ENCODE data around the gene ZGLP1.
"Not testable (repeated sequence)": the region's sequence is repeated elsewhere in the genome, so short reads cannot be mapped to it uniquely, and the experiment has no call there.

The ZGLP1 gene

GRCh38 chr19:10309423-10309822, at the start of gene ZGLP1:
Gene ZGLP1 (minus strand): TSS chr19:10309815.
- no peak for DNase-seq

DNA sequence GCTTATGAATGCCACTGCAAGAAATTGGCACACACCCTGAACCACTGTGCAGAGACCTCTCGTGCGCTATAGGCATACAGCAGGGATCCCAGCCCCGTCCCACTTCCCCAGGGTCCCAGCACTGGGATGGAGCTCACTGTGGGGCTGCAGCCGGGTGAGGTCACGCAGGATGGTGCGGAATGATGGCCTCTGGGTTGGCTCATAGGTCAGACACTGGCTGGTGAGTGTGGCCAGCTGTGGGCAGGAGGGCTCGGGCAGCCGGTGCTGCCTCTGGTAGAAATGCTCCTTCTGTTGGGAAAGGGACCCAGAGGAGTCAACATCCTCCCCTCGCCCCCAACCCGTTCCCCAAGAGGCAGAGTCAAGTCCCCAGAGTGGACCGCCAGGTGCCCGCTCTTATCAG, 46.8 kb upstream of the ZGLP1 start:
- no peak for DNase-seq

DNA sequence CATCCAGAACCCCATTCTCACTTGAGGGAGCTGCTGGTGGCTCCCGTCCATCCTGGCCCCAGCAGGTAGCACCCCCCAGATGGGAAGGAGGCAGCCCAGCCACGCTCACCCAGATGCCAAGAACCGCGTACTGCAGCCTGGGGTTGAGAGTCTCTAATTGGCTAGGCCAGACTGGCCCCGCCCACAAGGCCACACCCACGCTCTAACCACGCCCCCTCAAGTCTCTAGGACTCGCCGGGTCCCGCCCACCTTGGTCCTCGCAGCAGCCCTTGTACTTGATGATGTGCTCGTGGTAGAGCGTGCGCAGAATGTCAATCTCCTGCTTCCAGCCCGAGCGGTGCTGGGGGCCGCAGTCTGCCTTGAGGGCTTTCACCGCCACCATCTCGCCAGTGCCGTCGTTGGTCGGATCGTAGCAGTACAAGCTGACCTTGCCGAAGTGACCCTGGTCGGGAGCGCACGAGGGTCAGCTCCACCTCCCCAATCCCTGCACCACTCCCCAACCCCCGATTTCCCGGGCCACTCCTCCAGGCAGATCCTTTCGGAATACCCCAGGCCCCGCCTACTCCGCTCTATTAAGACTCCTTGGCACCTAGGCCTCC, 44.3 kb upstream of the ZGLP1 start:
- DNase-seq, result peak; percentile 37

GRCh38 chr19:10352764-10353671, 43.4 kb upstream of the ZGLP1 start:
- no peak for DNase-seq

DNA sequence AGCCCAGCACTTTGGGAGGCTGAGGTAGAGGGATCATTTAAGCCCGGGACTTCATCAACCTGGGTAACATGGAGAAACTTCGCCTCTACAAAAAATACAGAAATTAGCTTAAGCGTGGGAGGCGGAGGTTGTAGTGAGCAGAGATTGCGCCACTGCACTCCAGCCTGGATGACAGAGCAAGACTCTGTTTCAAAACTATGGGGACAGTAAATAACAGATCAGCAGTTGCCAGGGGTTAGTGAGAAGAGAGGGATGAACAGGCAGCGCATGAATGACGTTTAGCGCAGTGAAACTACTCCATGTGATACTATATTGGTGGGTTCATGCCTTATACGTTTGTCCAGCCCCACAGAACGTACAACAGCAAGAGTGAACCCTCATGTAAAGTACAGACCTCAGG, 36.9 kb upstream of the ZGLP1 start:
- DNase-seq, result peak; percentile 60

DNA sequence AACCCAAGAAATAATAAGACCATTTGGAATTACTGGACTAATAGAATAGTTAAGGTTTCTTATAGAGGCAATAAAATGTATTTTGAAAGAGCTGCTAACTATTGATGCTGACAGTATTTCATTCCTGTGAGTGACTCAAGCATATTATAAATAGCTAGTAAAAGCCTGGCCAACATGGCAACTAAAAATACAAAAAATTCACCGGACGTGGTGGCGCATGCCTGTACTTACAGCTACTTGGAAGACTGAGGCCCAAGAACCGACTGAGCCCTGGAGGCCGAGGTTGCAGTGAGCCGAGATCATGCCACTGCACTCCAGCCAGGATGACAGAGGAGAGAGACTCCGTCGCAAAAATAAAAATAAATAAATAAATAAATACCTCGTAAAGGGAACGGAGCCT, 35.2 kb upstream of the ZGLP1 start:
- DNase-seq, result no peak

DNA sequence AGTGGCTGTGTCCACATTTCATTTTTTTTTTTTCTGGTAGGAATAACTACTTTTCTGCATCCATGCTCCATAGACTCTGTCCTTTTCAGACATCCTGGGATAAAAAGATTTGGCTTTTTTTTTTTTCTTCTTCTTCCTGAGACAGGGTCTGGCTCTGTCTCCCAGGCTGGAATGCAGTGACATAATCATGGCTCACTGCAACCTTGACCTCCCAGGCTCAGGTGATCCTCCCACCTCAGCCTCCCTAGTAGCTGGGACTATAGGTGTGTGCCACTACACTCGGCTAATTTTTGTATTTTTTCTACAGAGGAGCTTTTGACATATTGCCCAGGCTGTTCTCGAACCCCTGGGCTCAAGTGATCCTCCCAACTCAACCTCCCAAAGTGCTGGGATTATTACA, 33.9 kb upstream of the ZGLP1 start:
- no peak for DNase-seq

DNA sequence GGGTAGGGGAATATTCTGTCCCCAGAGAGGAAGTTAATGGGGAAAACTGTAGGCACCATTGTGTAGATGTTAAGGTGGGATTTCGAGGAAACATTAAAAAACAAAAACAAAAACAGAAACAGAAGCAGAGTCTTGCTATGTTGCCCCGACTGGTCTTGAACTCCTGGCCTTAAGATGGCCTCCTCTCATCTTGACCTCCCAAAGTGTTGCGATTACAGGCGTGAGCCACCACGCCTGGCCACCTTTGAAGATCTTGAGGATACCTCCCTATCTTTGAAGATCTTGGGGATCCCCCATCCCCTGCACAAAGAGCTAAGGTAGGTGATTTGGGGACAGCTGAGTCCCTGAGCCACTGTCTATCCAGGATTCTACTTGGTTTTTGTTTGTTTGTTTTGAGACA, 30.4 kb upstream of the ZGLP1 start:
- DNase-seq, result no peak

DNA sequence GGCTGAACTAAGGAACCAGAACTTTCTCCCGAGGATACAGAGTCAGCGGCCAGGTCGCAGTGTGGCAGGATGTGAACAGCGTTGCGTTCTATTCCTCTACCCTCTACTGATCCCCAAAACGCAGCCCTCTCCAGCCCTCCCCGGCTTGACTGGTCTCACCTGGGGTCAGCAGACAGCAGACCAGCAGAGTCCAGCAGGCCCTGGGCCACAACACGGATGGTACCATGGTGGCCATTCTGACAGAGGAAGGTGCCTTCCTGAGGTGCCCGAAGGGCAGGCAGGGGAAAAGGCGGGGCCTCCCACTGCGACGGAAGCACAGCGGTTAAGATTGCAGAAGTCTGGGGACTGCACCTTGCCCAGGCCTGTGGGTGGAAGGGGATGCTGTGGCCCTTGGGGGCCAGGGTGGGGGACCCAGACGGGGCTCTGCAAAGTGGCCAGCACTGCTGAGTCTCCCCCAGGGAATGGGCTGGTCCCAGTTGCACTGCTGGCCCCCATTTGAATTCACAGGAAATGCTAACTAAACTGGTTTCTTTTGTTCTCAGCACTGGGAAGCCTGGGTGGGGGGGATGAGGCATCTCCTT, 29.9 kb upstream of the ZGLP1 start, which contains the start of gene ICAM3:
Gene ICAM3, minus strand, starts transcription at position 245 of the 581 bp plus-strand sequence. Its CDS starts 10 bp downstream, at position 235.
- peak; percentile 68 for DNase-seq

GRCh38 chr19:10338940-10339339, 29.3 kb upstream of the ZGLP1 start:
- no peak for DNase-seq

DNA sequence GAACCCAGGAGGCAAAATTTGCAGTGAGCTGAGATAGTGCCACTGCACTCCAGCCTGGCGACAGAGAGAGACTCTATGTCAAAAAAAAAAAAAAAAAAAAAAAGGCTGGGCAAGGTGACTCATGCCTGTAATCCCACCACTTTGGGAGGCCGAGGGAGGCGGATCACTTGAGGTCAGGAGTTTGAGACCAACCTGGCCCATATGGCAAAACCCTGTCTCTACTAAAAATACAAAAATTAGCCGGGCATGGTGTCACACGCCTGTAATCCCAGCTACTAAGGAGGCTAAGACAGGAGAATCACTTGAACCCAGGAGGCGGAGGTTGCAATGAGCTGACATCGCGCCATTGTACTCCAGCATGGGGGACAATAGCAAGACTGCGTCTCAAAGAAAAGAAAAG, 27.1 kb upstream of the ZGLP1 start:
- DNase-seq, result not testable (repeated sequence)

DNA sequence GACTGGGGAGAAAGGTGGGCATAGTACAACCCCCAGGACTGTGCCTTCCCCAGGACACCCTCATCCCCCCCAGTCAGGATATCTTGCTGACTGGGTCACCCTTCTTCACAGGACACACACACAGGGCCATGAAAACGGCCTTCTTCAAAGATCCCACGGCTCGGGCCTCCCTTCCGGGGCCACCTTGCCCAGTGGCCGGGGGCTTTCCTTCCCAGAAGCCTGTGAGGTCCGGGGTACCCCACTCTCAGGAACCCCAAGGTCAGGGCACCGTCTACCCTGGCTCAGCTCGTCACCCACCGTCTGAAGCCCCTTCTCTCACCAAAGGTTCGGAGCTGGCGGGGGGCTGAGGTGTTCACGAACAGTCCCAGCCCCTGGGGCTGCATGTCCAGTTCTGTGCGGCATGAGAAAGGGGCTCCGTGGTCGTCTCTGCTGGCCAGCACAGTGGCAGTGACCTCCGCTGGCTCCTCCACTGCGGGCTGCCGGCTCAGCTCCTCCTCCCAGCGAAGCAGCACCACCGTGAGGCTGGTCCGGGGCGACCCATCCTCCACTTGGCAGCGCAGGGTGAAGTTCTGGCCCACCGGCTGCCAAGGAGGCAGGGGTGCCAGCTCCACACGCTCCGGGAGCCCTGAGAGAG, 25.9 kb upstream of the ZGLP1 start:
- DNase-seq, result no peak

GRCh38 chr19:10334588-10335351, 25.2 kb upstream of the ZGLP1 start:
- DNase-seq, result peak; percentile 34

GRCh38 chr19:10333758-10334587, 24.4 kb upstream of the ZGLP1 start:
- DNase-seq, result no peak

GRCh38 chr19:10332965-10333757, 23.5 kb upstream of the ZGLP1 start, which contains the start of gene RAVER1:
Gene RAVER1 (minus strand): TSS chr19:10333529. CDS start chr19:10333507, 22 bp downstream.
- DNase-seq, result peak; percentile 98

DNA sequence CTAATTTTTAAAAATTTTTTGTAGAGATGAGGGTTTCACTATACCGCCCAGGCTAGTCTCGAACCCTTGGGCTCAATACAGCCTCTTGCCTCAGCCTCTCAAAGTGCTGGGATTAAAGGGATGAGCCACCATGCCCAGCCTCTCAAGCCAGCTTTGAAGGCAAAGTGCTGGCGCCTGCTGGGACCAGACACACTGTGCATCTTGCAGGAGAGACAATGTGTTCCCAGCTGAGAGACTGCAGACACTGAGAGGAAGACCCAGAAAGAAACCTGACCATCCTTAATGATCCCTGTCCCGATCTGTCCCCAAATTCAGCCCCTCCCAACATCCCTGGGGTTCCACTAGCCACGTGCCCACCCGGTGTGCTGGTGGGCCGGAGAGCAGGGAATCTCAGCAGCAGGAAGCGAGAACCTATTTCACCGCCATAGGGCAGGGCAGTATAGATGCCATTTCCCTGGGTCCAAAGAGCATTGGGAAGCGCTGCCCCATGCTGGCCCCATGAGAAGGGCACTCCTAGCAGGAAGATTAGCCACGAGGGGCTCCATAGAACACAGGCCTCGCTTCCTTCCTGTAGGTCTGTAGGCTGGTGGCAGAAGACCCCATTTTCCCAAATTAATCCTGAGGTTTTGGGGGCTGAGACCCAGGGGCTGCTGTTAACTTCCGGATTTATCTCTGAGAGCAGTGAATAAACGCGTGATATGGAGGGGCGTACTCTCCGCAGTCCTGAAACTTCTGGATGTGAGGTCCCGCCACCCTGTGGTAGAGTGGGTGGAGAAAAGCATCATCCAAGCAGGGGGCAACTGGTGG, 22.7 kb upstream of the ZGLP1 start:
- no peak for DNase-seq

- no peak for DNase-seq
Measured at GRCh38 chr19:10329555-10329954, 19.9 kb upstream of the ZGLP1 start.

DNA sequence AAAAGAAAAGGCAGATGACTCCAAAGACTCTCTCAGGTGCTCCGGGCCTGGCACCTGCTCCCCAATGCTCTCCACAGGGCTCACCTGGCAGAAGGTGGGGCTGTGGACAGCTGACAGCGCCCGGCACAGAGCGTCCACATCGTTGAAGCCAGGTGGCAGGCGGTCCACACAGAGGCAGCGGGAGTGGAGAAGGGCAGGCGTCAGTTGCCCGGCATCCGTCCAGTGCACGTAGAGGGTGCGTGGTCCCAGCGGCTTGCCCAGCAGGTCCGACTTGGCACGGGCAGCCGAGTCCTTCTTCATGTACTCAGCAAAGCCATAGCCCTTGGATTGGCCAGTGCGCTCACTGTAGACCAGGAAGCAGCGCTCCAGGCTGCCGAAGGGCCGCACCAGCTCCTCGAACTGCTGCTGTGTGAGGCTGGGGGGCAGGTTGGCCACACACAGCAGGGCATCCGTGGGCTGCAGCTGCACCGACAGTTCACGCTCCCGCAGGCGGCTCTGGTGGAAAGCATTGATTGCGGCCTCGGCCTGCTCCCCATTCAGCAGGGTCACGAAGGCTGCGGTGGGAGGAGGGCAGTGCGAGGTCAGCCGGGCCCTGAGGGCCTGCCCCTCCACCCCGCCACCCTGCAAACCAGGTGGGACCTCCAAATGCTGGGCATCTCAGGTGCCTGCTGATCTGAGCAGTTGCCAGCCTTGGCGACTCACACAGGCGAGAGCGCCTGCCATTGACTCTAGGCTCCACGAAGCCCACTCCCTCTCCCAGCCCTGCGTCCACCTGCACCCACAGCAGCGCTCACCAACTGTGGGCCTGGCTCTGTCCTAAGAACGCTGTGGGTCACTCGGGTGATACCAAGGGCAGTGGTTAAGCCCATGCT, 19.2 kb upstream of the ZGLP1 start:
- DNase-seq, result no peak

GRCh38 chr19:10327793-10328192, 18.2 kb upstream of the ZGLP1 start:
- no peak for DNase-seq

Data from CD4-positive, alpha-beta T cell treated with Interleukin-15 for 1 hour (primary cell).